Fibroblast of skin of back (primary cell): ENCODE data around the gene SSB.
"Not testable (repeated sequence)": the region's sequence is repeated elsewhere in the genome, so short reads cannot be mapped to it uniquely, and the experiment has no call there.

Source experiments
- DNase-seq: peaks from one replicate; pipeline ENCODE4 v3.0.0-alpha.2; 2013

The SSB gene

GRCh38 chr2:169838743-169839489 lies 40.2 kb downstream of the SSB start:
- no peak for DNase-seq

DNA sequence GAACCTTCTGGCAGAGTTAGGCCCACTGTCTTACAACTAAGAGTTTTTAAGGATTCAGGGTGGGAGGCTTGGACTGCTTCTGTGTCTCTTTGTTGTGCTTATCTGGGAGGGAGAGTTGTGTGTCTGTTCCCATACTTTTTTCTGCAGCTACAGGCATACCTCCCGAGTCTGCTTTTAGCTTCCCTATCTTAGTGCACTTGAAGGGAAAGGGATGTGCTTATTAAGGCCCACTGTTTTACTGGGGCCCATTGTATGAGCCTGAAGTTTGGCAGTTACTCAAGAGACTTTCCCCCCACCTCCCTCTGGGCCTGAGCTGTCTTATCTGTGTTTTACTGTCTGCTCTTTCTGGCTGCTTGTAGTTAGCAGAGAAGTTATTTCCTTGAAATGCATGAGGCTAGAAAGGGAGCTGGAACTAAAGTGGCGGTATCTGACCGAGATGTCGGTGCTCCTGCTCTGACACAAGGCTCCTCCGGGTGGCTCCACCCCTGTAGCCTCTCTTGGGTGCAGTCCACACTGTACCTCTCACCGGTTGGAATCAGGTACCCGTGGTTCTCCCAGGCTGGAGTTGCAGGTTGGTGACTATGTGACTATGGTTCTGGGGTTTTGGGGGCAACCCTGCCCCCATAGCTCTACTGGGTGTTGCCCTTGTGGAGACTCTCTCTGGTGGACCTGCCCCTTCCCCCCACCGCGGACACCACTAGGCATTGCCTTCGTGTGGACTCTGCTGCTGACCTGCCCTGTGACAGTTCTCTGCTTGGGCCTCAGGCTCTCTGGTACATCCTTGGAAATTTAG lies 41.5 kb downstream of the SSB start:
- DNase-seq = no peak

DNA sequence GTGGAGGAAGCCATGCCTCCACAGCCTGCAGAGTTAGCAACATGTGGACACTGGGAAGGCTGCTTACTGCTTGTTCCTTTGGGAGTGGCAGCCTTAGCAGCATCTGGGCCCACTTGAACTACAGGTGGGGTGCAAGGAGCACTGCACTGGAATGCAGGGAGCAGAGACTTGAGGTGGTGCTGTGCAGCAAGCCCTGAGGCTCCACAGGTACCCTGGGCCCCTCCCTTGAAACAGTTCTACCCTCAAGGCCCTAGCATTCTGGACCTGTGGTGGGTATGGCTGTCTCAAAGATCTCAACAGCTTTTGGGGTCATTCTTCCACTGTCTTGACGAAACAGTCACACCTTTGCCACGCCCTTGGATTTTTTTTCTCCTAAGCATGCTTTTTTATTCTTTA lies 42.1 kb downstream of the SSB start:
- DNase-seq = no peak

- not testable (repeated sequence) for DNase-seq
Observed at GRCh38 chr2:169841625-169842024, 43.0 kb downstream of the SSB start.

GRCh38 chr2:169845016-169845415 lies 46.3 kb downstream of the SSB start:
- no peak for DNase-seq

GRCh38 chr2:169848959-169849693 lies 50.5 kb downstream of the SSB start:
- DNase-seq = not testable (repeated sequence)

- no peak for DNase-seq
Observed at GRCh38 chr2:169849710-169850109, 51.0 kb downstream of the SSB start.

DNA sequence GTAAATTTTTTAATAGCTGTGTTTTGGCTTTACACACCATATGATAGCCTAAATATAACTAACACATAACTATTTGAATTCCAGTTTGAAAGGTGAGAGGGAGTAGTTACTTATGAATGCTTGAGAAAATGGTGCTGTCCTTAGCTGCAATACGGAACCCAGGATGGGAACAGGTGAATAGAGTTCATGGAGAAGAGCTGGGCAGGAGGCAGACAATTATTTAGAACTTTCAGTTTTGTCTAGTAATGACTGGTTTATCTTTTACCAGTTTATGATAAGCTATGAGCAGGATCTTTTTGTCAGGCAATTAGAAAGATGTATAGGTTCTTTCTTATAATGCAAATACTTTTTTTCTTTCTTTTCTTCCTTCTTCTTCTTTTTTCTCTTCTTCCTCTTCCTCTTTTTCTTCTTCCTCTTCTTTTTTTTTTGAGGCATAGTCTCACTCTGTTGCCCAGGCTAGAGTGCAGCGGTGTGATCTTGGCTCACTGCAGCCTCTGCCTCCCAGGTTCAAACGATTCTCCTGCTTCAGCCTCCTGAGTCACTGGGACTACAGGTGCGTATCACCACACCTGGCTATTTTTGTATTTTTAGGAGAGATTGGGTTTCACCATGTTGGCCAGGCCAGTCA lies 54.5 kb downstream of the SSB start:
- DNase-seq = no peak

DNA sequence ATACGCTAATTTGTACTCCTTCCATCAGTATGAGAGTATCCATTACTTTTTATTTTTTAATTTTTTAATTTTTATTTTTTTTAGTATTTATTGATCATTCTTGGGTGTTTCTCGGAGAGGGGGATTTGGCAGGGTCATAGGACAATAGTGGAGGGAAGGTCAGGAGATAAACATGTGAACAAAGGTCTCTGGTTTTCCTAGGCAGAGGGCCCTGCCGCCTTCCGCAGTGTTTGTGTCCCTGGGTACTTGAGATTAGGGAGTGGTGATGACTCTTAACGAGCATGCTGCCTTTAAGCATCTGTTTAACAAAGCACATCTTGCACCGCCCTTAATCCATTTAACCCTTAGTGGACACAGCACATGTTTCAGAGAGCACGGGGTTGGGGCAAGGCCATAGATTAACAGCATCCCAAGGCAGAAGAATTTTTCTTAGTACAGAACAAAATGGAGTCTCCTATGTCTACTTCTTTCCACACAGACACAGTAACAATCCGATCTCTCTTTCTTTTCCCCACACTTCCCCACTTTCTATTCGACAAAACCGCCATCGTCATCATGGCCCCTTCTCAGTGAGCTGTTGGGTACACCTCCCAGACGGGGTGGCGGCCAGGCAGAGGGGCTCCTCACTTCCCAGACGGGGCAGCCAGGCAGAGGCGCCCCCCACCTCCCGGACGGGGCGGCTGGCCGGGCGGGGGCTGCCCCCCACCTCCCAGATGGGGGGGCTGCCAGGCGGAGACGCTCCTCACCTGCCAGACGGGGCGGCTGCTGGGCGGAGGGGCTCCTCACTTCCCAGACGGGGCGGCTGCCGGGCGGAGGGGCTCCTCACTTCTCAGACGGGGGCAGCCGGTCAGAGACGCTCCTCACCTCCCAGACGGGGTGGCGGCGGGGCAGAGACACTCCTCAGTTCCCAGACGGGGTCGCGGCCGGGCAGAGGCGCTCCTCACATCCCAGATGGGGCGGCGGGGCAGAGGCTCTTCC lies 56.9 kb downstream of the SSB start:
- not testable (repeated sequence) for DNase-seq

DNA sequence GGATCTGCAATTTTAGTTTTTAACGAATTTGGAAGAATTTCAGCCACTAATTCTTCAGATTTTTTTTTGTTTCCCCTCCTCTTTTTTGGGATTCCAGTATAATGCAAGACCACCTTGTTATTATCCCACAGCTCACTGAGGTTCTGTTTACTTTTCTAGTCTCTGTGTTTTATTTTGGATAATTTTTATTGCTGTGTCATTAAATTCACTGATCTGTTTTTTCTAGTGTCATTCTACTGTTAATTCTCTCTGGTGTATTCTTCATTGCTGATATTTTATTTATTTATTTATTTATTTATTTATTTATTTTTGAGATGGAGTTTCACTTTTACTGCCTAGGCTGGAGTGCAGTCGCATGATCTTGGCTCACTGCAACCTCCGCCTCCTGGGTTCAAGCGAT lies 60.8 kb downstream of the SSB start:
- no peak for DNase-seq

GRCh38 chr2:169860149-169860548 lies 61.5 kb downstream of the SSB start:
- no peak for DNase-seq
